ENCODE data around the gene FIGNL1. TPM values are rescaled to one million over a fixed set of nuclear protein-coding genes. Genes with fewer than 3 reads are reported as not detected.

Gene FIGNL1
- 1 to 10 TPM; 2.0 to 7.0 TPM for total RNA-seq

- intact Hi-C loops (cut with DNase I) = no loop called here
- Histone ChIP-seq H3K36me3 (replicated peaks in 1 of 2; ENCODE audit: insufficient read depth in 1 of 2, low read depth in 2 of 2) (no peaks in the 10 kb centered on the region), H3K4me1 (peaks cover 15% of the 10 kb centered on the region), H3K27me3 (no peaks in the 10 kb centered on the region), H3K27ac (peak within 1 kb of the TSS; percentile 37 to 73 (median 54)), H3K9me3 (no peaks in the 10 kb centered on the region), H3K4me3 (peak within 1 kb of the TSS; percentile 5 to 58)
- ATAC-seq (peak; percentile 98), DNase-seq (peak; percentile 81 to 84 (median 82))
- WGBS, 2 donors = 0 to 1% methylated on average over 14 to 61 of the region's 63 CpGs
- TF ChIP-seq CTCF (IDR thresholded peaks at IDR 0.05) (peak in 1 of 7 experiments; percentile 13), POLR2A (IDR thresholded peaks at IDR 0.05) (peak in 2 of 3 donors; percentile 65 to 69)
These were observed at the start of gene FIGNL1 for GRCh38 chr7:50449881-50450589. TSS of gene FIGNL1 (minus strand) at chr7:50450350. CDS start at chr7:50447287, 3,063 bp downstream.

GRCh38 chr7:50499092-50499491, 48.9 kb upstream of the FIGNL1 start:
- Histone ChIP-seq H3K27me3 (no peaks in the 10 kb centered on the region), H3K9me3 (no peaks in the 10 kb centered on the region), H3K4me3 (no peak overlapping the region), H3K36me3 (replicated peaks in 1 of 2; ENCODE audit: insufficient read depth in 1 of 2, low read depth in 2 of 2) (no peaks in the 10 kb centered on the region), H3K27ac (no peak overlapping the region), H3K4me1 (peaks cover 5% of the 10 kb centered on the region)
- DNase-seq = no peak
- WGBS, 2 donors = 90 to 96% methylated on average over 5 to 6 of the region's 6 CpGs
- TF ChIP-seq CTCF (IDR thresholded peaks at IDR 0.05) (no peak), POLR2A (IDR thresholded peaks at IDR 0.05) (no peak)
- intact Hi-C loops (cut with DNase I) = no loop called here
- ATAC-seq = no peak

- Histone ChIP-seq H3K4me1 (peaks cover 5% of the 10 kb centered on the region), H3K36me3 (replicated peaks in 1 of 2; ENCODE audit: insufficient read depth in 1 of 2, low read depth in 2 of 2) (no peaks in the 10 kb centered on the region), H3K27me3 (no peaks in the 10 kb centered on the region), H3K9me3 (no peaks in the 10 kb centered on the region), H3K4me3 (no peak overlapping the region), H3K27ac (peak overlapping the region in 1 of 4 donors; percentile 5)
- DNase-seq (peak in 2 of 4 donors; percentile 16 to 31), ATAC-seq (no peak)
- 75 to 81% methylated on average over 5 of the region's 5 CpGs for WGBS, 2 donors
- TF ChIP-seq CTCF (IDR thresholded peaks at IDR 0.05) = no peak
- TF ChIP-seq POLR2A (IDR thresholded peaks at IDR 0.05) = no peak
- intact Hi-C loops (cut with DNase I) = no loop called here
These were observed 47.8 kb upstream of the FIGNL1 start for GRCh38 chr7:50497968-50498367.

GRCh38 chr7:50497068-50497642, 47.0 kb upstream of the FIGNL1 start:
- ATAC-seq = peak; percentile 38
- DNase-seq = peak in 1 of 4 donors; percentile 32
- peaks cover 5% of the 10 kb centered on the region for H3K4me1 ChIP-seq
- H3K27ac ChIP-seq = no peak overlapping the region
- TF ChIP-seq CTCF (IDR thresholded peaks at IDR 0.05) = no peak
- TF ChIP-seq POLR2A (IDR thresholded peaks at IDR 0.05) = no peak
- WGBS, 2 donors = 51 to 55% methylated on average over 8 of the region's 8 CpGs
- no peaks in the 10 kb centered on the region for H3K36me3 ChIP-seq (replicated peaks in 1 of 2; ENCODE audit: insufficient read depth in 1 of 2, low read depth in 2 of 2)
- no peaks in the 10 kb centered on the region for H3K9me3 ChIP-seq
- no peaks in the 10 kb centered on the region for H3K27me3 ChIP-seq
- no peak overlapping the region for H3K4me3 ChIP-seq
- intact Hi-C loops (cut with DNase I) = no loop called here
